ENCODE data around the gene HNRNPD.

- TF ChIP-seq CTCF (IDR thresholded peaks at IDR 0.05): no peak
- no peak for TF ChIP-seq POLR2A (IDR thresholded peaks at IDR 0.05)
These were observed 9.0 kb upstream of the HNRNPD start for GRCh38 chr4:82382751-82383150.

All from Peyer's patch (tissue), 4 donors.